ENCODE measurements around the gene ENDOD1.

The ENDOD1 gene

GRCh38 chr11:95145430-95146060 lies 55.9 kb downstream of the ENDOD1 start:
- H4K20me1 ChIP-seq (ENCODE audit: insufficient read depth) = no peaks in the 10 kb centered on the region
- no peak overlapping the region for H3K4me2 ChIP-seq
- H3K79me2 ChIP-seq (ENCODE audit: insufficient read depth, low read depth) = no peaks in the 10 kb centered on the region
- H3K36me3 ChIP-seq (ENCODE audit: insufficient read depth) = no peaks in the 10 kb centered on the region
- no peak overlapping the region for H3K27ac ChIP-seq
- H3K9ac ChIP-seq = no peak overlapping the region
- H3K4me3 ChIP-seq (IDR thresholded peaks at IDR 0.05; ENCODE audit: insufficient read depth, low read depth, low read length) = no peak overlapping the region
- no peaks in the 10 kb centered on the region for H3K27me3 ChIP-seq (ENCODE audit: insufficient read depth, low read depth)
- no peak overlapping the region for H2AFZ ChIP-seq (ENCODE audit: low read depth)
- H3K4me1 ChIP-seq (ENCODE audit: low read depth, poor library complexity, severe bottlenecking) = no peaks in the 10 kb centered on the region
- no peak for TF ChIP-seq CTCF (conservative IDR thresholded peaks at IDR 0.05; ENCODE audit: low read depth, low read length)

GRCh38 chr11:95147364-95147905 lies 57.8 kb downstream of the ENDOD1 start:
- Histone ChIP-seq H3K36me3 (ENCODE audit: insufficient read depth) (no peaks in the 10 kb centered on the region), H3K4me2 (no peak overlapping the region), H3K4me3 (IDR thresholded peaks at IDR 0.05; ENCODE audit: insufficient read depth, low read depth, low read length) (no peak overlapping the region), H3K4me1 (ENCODE audit: low read depth, poor library complexity, severe bottlenecking) (no peaks in the 10 kb centered on the region), H4K20me1 (ENCODE audit: insufficient read depth) (no peaks in the 10 kb centered on the region), H3K79me2 (ENCODE audit: insufficient read depth, low read depth) (no peaks in the 10 kb centered on the region), H2AFZ (ENCODE audit: low read depth) (no peak overlapping the region), H3K27ac (no peak overlapping the region), H3K27me3 (ENCODE audit: insufficient read depth, low read depth) (no peaks in the 10 kb centered on the region), H3K9ac (no peak overlapping the region)
- no peak for TF ChIP-seq CTCF (conservative IDR thresholded peaks at IDR 0.05; ENCODE audit: low read depth, low read length)

GRCh38 chr11:95148406-95148805 lies 58.8 kb downstream of the ENDOD1 start:
- H3K27me3 ChIP-seq (ENCODE audit: insufficient read depth, low read depth) = no peaks in the 10 kb centered on the region
- no peak for TF ChIP-seq CTCF (conservative IDR thresholded peaks at IDR 0.05; ENCODE audit: low read depth, low read length)
- no peaks in the 10 kb centered on the region for H4K20me1 ChIP-seq (ENCODE audit: insufficient read depth)
- no peak overlapping the region for H2AFZ ChIP-seq (ENCODE audit: low read depth)
- no peak overlapping the region for H3K4me3 ChIP-seq (IDR thresholded peaks at IDR 0.05; ENCODE audit: insufficient read depth, low read depth, low read length)
- no peaks in the 10 kb centered on the region for H3K79me2 ChIP-seq (ENCODE audit: insufficient read depth, low read depth)
- no peaks in the 10 kb centered on the region for H3K36me3 ChIP-seq (ENCODE audit: insufficient read depth)
- no peak overlapping the region for H3K4me2 ChIP-seq
- H3K27ac ChIP-seq = no peak overlapping the region
- peaks cover 4% of the 10 kb centered on the region for H3K4me1 ChIP-seq (ENCODE audit: low read depth, poor library complexity, severe bottlenecking)
- no peak overlapping the region for H3K9ac ChIP-seq

GRCh38 chr11:95148938-95149337 lies 59.3 kb downstream of the ENDOD1 start:
- no peak overlapping the region for H2AFZ ChIP-seq (ENCODE audit: low read depth)
- H3K4me3 ChIP-seq (IDR thresholded peaks at IDR 0.05; ENCODE audit: insufficient read depth, low read depth, low read length) = no peak overlapping the region
- H3K27ac ChIP-seq = no peak overlapping the region
- no peaks in the 10 kb centered on the region for H3K36me3 ChIP-seq (ENCODE audit: insufficient read depth)
- no peak for TF ChIP-seq CTCF (conservative IDR thresholded peaks at IDR 0.05; ENCODE audit: low read depth, low read length)
- H3K4me1 ChIP-seq (ENCODE audit: low read depth, poor library complexity, severe bottlenecking) = peaks cover 4% of the 10 kb centered on the region
- H3K4me2 ChIP-seq = no peak overlapping the region
- H3K9ac ChIP-seq = no peak overlapping the region
- no peaks in the 10 kb centered on the region for H3K27me3 ChIP-seq (ENCODE audit: insufficient read depth, low read depth)
- no peaks in the 10 kb centered on the region for H3K79me2 ChIP-seq (ENCODE audit: insufficient read depth, low read depth)
- no peaks in the 10 kb centered on the region for H4K20me1 ChIP-seq (ENCODE audit: insufficient read depth)

Data from KMS-11 (cell line).